Suprapubic skin (tissue), 4 donors: ENCODE measurements around the gene PPP2R3B.

ENCODE experiments used
- CTCF ChIP-seq, 2 donors: fragments of 200-600 bp in 1 of 2; fragments of 450-650 bp in 1 of 2; sonication (generic) in 1 of 2; IDR thresholded peaks; one replicate each; pipeline ENCODE4 v1.5.1; 2016 to 2019; ENCODE audit warnings: antibody characterized with exemption in 2 of 2, mild to moderate bottlenecking in 1 of 2, moderate library complexity in 1 of 2
- EP300 ChIP-seq: sonication (generic); formaldehyde crosslinking; IDR thresholded peaks from one replicate; pipeline ENCODE4 v1.6.1; 2017; ENCODE audit warnings: antibody characterized with exemption
- POLR2A ChIP-seq, 2 donors: fragments of 450-650 bp; IDR thresholded peaks; one replicate each; pipeline ENCODE4 v1.6.1; 2017; ENCODE audit warnings: antibody characterized with exemption in 2 of 2, mild to moderate bottlenecking in 2 of 2, moderate library complexity in 2 of 2
- POLR2AphosphoS5 ChIP-seq, 3 donors: sonication (generic); formaldehyde crosslinking; IDR thresholded peaks; one replicate each; pipeline ENCODE4 v1.6.1; 2017; ENCODE audit warnings: antibody characterized with exemption in 3 of 3

- TF ChIP-seq POLR2A (IDR thresholded peaks at IDR 0.05) (no peak), CTCF (IDR thresholded peaks at IDR 0.05) (no peak), POLR2AphosphoS5 (IDR thresholded peaks at IDR 0.05) (no peak), EP300 (no peak)
Measured at GRCh38 chrX:338281-338835, 48.3 kb downstream of the PPP2R3B start.
